HCT116 (cell line): ENCODE results near the gene BTBD9.

Experiments used
- CTCF ChIP-seq, 3 experiments: fragments of 200-600 bp in 1 of 3; sonication (generic) in 1 of 3; IDR thresholded peaks in 2 of 3; conservative IDR thresholded peaks in 1 of 3; 2 replicates each; pipeline ENCODE4 v1.5.1; 2012 to 2017; ENCODE audit warnings: low read depth in 2 of 3, low read length in 2 of 3, antibody characterized with exemption in 1 of 3, borderline replicate concordance in 1 of 3, control low read depth in 1 of 3, mild to moderate bottlenecking in 1 of 3, mixed read lengths in 1 of 3, mixed run types in 1 of 3, moderate library complexity in 1 of 3; ENCODE audit not compliant: insufficient read depth in 1 of 3
- POLR2A ChIP-seq: IDR thresholded peaks from 2 replicates; pipeline ENCODE4 v1.7.0; 2011; ENCODE audit warnings: borderline replicate concordance; ENCODE audit not compliant: insufficient read depth, insufficient read length; ENCODE audit errors: extremely low read depth
- SRF ChIP-seq: IDR thresholded peaks from 2 replicates; pipeline ENCODE4 v1.6.1; 2012; ENCODE audit warnings: low read depth
- TF ChIP-seq, protein P1 (sequence below): IDR thresholded peaks from 2 replicates; pipeline ENCODE4 v1.6.1; 2012; ENCODE audit warnings: low read depth

DNA sequence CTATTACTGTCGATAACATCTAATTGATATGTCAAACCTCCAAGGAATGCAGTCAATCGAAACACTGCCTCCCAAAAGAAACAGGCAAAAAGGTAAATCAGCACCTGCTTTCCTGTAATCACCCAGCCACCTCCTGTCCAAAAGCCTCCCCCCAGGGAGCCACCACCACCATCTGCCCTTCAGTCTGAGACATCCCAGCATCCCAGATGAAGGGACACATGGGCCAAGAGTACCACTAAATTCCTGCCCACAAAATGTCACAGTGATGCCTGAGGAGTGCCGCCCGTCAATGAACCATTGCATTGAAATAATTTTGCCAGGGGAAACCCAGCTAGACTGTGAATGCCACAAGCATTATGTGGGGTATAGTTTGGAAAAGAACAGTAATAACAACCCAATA is 418.5 kb downstream of the BTBD9 start:
- no peak for TF ChIP-seq CTCF (IDR thresholded peaks at IDR 0.05 in 2 of 3, conservative IDR thresholded peaks at IDR 0.05 in 1 of 3; ENCODE audit: borderline replicate concordance in 1 of 3, insufficient read depth in 1 of 3, low read depth in 2 of 3, low read length in 2 of 3)
- no peak for TF ChIP-seq POLR2A
- TF ChIP-seq, protein P1, sequence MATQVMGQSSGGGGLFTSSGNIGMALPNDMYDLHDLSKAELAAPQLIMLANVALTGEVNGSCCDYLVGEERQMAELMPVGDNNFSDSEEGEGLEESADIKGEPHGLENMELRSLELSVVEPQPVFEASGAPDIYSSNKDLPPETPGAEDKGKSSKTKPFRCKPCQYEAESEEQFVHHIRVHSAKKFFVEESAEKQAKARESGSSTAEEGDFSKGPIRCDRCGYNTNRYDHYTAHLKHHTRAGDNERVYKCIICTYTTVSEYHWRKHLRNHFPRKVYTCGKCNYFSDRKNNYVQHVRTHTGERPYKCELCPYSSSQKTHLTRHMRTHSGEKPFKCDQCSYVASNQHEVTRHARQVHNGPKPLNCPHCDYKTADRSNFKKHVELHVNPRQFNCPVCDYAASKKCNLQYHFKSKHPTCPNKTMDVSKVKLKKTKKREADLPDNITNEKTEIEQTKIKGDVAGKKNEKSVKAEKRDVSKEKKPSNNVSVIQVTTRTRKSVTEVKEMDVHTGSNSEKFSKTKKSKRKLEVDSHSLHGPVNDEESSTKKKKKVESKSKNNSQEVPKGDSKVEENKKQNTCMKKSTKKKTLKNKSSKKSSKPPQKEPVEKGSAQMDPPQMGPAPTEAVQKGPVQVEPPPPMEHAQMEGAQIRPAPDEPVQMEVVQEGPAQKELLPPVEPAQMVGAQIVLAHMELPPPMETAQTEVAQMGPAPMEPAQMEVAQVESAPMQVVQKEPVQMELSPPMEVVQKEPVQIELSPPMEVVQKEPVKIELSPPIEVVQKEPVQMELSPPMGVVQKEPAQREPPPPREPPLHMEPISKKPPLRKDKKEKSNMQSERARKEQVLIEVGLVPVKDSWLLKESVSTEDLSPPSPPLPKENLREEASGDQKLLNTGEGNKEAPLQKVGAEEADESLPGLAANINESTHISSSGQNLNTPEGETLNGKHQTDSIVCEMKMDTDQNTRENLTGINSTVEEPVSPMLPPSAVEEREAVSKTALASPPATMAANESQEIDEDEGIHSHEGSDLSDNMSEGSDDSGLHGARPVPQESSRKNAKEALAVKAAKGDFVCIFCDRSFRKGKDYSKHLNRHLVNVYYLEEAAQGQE, result no peak
- no peak for TF ChIP-seq SRF
